Glutamatergic neuron (in vitro differentiated cells): ENCODE data around the gene RPL13. TPM values are rescaled to one million over a fixed set of nuclear protein-coding genes. Genes with fewer than 3 reads are reported as not detected.

Experiments
- DNase-seq: peaks from one replicate; pipeline ENCODE4 v3.0.0; 2022
- H3K27ac Mint-ChIP-seq: one replicate; pipeline ENCODE4 v1.8.0; 2020; ENCODE audit warnings: mild to moderate bottlenecking, mixed read lengths, inconsistent platforms; ENCODE audit not compliant: unreplicated experiment
- H3K27me3 Mint-ChIP-seq: one replicate; pipeline ENCODE4 v1.8.0; 2020; ENCODE audit warnings: mild to moderate bottlenecking, moderate library complexity, mixed read lengths, inconsistent platforms; ENCODE audit not compliant: unreplicated experiment
- H3K36me3 Mint-ChIP-seq: one replicate; pipeline ENCODE4 v1.8.0; 2020; ENCODE audit warnings: mild to moderate bottlenecking, mixed read lengths, inconsistent platforms; ENCODE audit not compliant: unreplicated experiment
- H3K4me1 Mint-ChIP-seq: one replicate; pipeline ENCODE4 v1.8.0; 2020; ENCODE audit warnings: mild to moderate bottlenecking, low read depth, mixed read lengths, inconsistent platforms; ENCODE audit not compliant: unreplicated experiment
- H3K4me3 Mint-ChIP-seq: one replicate; pipeline ENCODE4 v1.8.0; 2020; ENCODE audit warnings: mild to moderate bottlenecking, mixed read lengths, inconsistent platforms; ENCODE audit not compliant: unreplicated experiment
- H3K9me3 Mint-ChIP-seq: one replicate; pipeline ENCODE4 v1.8.0; 2020; ENCODE audit warnings: mild to moderate bottlenecking, moderate library complexity, mixed read lengths, inconsistent platforms; ENCODE audit not compliant: unreplicated experiment
- long read RNA-seq: library from polyadenylated mRNA; unstranded; transcript quantifications from one replicate; pipeline ENCODE4 v2.0.0, GENCODE V29; 2020; ENCODE audit not compliant: unreplicated experiment
- total RNA-seq: library from RNA; stranded (reverse); fragmentation: NEBNext Ultra II Directional; extraction: Animal tissue kit (Norgen Biotek cat#: 25700); gene quantifications from one replicate; pipeline ENCODE4 v1.2.1, GENCODE V29; 2021; ENCODE audit not compliant: unreplicated experiment
- TF ChIP-seq, protein P1 (sequence below): fragments of 200-600 bp; sonication (generic); IDR thresholded peaks from one replicate; pipeline ENCODE4 v1.5.0; 2021; ENCODE audit not compliant: partially characterized antibody, unreplicated experiment

RPL13 gene
- total RNA-seq, result 893 TPM
- long read RNA-seq, full-length matches to known transcripts, result 1,235 of 1,281 reads
- long read RNA-seq, partial matches to known transcripts, result 20 of 1,281 reads
- long read RNA-seq, other reads (novel, unspliced or antisense), result 26 of 1,281 reads

DNA sequence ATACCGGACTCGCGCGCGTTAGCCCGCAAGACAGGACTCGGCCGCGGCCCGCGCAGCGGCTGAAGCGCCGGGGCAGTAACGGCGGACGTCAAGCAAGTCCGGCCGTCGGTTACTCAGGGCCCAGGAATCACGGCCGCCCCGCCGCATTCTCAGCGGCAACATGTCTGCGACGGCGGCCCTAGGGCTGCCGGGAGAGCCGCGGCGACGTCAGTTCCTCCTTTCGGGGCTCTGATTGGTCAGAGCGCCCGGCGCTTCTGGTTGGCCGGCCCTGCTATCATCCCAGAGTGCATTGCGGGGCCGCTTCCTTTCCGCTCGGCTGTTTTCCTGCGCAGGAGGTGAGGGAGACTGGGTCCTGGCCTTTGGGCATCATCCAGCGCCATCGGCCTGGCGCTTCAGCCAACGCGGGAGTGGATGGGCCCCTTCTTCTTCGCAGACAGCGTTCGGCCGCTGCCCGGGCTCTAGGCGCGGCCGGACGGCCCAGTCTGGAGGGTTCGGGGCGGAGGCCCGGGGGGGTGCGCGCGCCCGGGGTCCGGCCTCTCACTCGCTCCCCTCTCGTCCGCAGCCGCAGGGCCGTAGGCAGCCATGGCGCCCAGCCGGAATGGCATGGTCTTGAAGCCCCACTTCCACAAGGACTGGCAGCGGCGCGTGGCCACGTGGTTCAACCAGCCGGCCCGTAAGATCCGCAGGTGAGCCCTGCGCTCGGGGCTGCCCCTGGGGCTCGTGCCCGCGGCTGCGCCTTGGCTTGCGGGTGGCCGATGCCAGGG is at the start of gene RPL13:
TSS of gene RPL13 (plus strand) at position 305 of the 764 bp plus-strand sequence. CDS start at position 583, 278 bp downstream.
- H3K36me3 Mint-ChIP-seq, result no peaks in the 10 kb centered on the region
- H3K4me1 Mint-ChIP-seq, result peaks cover 20% of the 10 kb centered on the region
- peak within 1 kb of the TSS; percentile 95 for H3K27ac Mint-ChIP-seq
- peak within 1 kb of the TSS; percentile 96 for H3K4me3 Mint-ChIP-seq
- TF ChIP-seq, protein P1, sequence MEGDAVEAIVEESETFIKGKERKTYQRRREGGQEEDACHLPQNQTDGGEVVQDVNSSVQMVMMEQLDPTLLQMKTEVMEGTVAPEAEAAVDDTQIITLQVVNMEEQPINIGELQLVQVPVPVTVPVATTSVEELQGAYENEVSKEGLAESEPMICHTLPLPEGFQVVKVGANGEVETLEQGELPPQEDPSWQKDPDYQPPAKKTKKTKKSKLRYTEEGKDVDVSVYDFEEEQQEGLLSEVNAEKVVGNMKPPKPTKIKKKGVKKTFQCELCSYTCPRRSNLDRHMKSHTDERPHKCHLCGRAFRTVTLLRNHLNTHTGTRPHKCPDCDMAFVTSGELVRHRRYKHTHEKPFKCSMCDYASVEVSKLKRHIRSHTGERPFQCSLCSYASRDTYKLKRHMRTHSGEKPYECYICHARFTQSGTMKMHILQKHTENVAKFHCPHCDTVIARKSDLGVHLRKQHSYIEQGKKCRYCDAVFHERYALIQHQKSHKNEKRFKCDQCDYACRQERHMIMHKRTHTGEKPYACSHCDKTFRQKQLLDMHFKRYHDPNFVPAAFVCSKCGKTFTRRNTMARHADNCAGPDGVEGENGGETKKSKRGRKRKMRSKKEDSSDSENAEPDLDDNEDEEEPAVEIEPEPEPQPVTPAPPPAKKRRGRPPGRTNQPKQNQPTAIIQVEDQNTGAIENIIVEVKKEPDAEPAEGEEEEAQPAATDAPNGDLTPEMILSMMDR, result peak; percentile 28
- DNase-seq, result peak; percentile 93
- H3K9me3 Mint-ChIP-seq, result peaks cover 14% of the 10 kb centered on the region
- H3K27me3 Mint-ChIP-seq, result peaks cover 7% of the 10 kb centered on the region

DNA sequence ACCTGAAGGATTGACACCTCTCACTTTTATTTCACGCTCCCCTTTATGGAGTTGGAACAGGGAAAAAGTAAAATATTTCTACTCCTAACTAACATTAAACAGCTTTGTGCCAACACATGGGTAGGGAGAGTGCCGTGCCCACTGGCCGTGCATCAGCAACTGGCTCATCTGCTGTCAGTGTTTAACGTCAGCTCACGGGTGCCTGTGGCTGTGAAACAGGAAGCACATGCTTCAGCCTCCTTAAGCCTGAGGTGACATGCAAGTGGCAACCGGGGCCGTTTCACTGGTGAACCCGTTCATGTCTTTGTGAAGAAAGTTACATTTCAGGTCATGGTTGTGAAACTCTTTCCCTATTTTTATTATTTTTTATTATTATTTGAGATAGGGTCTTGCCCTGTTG is 49.1 kb upstream of the RPL13 start:
- Mint-ChIP-seq H3K27me3 (peaks cover 5% of the 10 kb centered on the region), H3K4me3 (no peak overlapping the region), H3K27ac (no peak overlapping the region), H3K4me1 (no peaks in the 10 kb centered on the region), H3K36me3 (no peaks in the 10 kb centered on the region), H3K9me3 (peaks cover 6% of the 10 kb centered on the region)
- DNase-seq, result no peak
- TF ChIP-seq, protein P1, result no peak

GRCh38 chr16:89512453-89512852 is 48.0 kb upstream of the RPL13 start:
- H3K4me1 Mint-ChIP-seq, result no peaks in the 10 kb centered on the region
- no peak for DNase-seq
- H3K36me3 Mint-ChIP-seq, result peaks cover 3% of the 10 kb centered on the region
- peaks cover 3% of the 10 kb centered on the region for H3K9me3 Mint-ChIP-seq
- no peak overlapping the region for H3K27ac Mint-ChIP-seq
- TF ChIP-seq, protein P1, result no peak
- peaks cover 5% of the 10 kb centered on the region for H3K27me3 Mint-ChIP-seq
- no peak overlapping the region for H3K4me3 Mint-ChIP-seq

GRCh38 chr16:89517128-89517527 is 43.4 kb upstream of the RPL13 start:
- no peaks in the 10 kb centered on the region for H3K4me1 Mint-ChIP-seq
- no peak overlapping the region for H3K4me3 Mint-ChIP-seq
- H3K27ac Mint-ChIP-seq, result no peak overlapping the region
- H3K36me3 Mint-ChIP-seq, result peaks cover 13% of the 10 kb centered on the region
- no peak for DNase-seq
- peaks cover 1% of the 10 kb centered on the region for H3K9me3 Mint-ChIP-seq
- TF ChIP-seq, protein P1, result no peak
- peaks cover 6% of the 10 kb centered on the region for H3K27me3 Mint-ChIP-seq

GRCh38 chr16:89519881-89520280 is 40.6 kb upstream of the RPL13 start:
- H3K27me3 Mint-ChIP-seq, result peaks cover 10% of the 10 kb centered on the region
- TF ChIP-seq, protein P1, result no peak
- no peak overlapping the region for H3K27ac Mint-ChIP-seq
- no peaks in the 10 kb centered on the region for H3K4me1 Mint-ChIP-seq
- peaks cover 5% of the 10 kb centered on the region for H3K9me3 Mint-ChIP-seq
- DNase-seq, result no peak
- peaks cover 17% of the 10 kb centered on the region for H3K36me3 Mint-ChIP-seq
- H3K4me3 Mint-ChIP-seq, result no peak overlapping the region
